ENCODE results near the gene ELL. TPM values are rescaled to one million over a fixed set of nuclear protein-coding genes. Genes with fewer than 3 reads are reported as not detected.

ELL gene
- total RNA-seq, 1 donor from 2014 or later = 11.0 TPM

DNA sequence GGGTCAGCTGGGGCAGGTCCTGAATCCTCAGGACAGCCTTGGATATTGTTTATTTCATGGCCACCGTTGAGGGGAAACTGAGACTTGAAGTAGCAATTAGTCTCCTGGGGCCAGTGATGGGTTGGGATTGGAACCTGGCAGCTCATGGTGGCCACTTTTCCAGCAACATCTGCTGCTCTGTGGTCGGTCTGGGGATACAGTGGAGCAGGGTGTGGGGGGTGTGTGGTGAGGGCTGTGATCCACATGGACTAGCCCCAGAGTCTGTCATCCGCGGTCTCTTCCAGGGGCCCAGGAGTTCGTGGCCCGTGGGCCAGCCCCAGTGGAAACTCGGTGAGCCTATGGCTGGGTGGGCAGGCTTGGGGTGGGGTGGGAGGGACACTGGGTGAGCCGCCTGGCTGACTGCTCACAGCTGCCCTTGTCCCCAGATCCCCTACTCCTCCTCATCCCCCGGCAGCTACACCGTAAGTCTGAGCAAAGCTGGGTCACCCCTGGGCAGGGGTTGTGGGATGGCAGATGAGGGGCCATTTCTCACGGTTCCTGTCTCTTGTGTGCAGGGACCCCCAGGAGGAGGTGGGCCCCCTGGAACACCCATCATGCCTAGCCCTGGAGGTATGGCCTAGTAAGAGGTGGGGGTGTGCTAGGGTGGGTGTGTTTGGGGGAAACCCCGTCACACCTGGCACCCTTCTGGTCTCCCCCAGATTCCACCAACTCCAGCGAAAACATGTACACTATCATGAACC, 89.4 kb downstream of the ELL start:
- H3K27ac Mint-ChIP-seq (ENCODE audit: unreplicated experiment) = no peak overlapping the region
- no peaks in the 10 kb centered on the region for H3K9me3 Mint-ChIP-seq (ENCODE audit: unreplicated experiment)
- H3K27me3 Mint-ChIP-seq (ENCODE audit: unreplicated experiment) = peaks cover 20% of the 10 kb centered on the region
- H3K36me3 Mint-ChIP-seq (ENCODE audit: low read depth, unreplicated experiment) = no peaks in the 10 kb centered on the region
- no peak overlapping the region for H3K4me3 Mint-ChIP-seq (ENCODE audit: unreplicated experiment)
- TF ChIP-seq, protein P1, sequence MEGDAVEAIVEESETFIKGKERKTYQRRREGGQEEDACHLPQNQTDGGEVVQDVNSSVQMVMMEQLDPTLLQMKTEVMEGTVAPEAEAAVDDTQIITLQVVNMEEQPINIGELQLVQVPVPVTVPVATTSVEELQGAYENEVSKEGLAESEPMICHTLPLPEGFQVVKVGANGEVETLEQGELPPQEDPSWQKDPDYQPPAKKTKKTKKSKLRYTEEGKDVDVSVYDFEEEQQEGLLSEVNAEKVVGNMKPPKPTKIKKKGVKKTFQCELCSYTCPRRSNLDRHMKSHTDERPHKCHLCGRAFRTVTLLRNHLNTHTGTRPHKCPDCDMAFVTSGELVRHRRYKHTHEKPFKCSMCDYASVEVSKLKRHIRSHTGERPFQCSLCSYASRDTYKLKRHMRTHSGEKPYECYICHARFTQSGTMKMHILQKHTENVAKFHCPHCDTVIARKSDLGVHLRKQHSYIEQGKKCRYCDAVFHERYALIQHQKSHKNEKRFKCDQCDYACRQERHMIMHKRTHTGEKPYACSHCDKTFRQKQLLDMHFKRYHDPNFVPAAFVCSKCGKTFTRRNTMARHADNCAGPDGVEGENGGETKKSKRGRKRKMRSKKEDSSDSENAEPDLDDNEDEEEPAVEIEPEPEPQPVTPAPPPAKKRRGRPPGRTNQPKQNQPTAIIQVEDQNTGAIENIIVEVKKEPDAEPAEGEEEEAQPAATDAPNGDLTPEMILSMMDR (IDR thresholded peaks at IDR 0.05; ENCODE audit: unreplicated experiment) = no peak
- DNase-seq (ENCODE audit: low spot score) = no peak
- H3K4me1 Mint-ChIP-seq (ENCODE audit: unreplicated experiment) = peaks cover 3% of the 10 kb centered on the region

DNA sequence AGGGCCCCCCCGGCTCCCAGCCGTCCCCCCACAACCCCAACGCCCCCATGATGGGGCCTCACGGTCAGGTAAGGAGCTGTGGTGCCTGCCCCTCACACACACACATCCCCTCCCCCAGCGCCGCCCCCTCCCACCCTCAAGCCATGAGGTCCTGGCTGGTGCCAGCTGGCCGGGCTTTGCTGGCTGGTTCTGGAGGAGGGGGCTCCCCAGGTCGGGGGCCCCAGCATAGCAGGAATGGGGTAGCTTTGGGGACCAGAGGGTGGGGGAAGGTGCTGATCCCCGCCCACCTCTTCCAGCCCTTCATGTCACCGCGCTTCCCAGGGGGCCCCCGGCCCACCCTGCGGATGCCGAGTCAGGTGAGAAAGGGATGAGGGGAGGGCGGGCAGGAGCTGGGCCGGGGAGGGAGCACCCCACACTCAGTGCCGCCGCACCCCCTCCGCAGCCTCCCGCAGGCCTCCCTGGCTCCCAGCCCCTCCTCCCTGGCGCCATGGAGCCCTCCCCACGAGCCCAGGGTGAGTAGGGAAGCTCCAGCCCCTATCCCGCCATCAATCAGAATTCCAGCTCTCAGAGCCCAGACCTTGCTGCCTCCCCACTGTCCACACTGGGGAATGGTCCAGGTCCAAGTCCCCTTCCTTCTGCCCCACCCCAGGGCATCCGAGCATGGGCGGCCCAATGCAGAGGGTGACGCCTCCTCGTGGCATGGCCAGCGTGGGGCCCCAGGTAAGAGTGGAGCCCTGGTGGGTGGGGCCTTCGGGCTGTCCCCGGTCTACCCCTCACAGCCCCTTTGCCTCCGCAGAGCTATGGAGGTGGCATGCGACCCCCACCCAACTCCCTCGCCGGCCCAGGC, 90.3 kb downstream of the ELL start:
- peaks cover 20% of the 10 kb centered on the region for H3K27me3 Mint-ChIP-seq (ENCODE audit: unreplicated experiment)
- H3K4me3 Mint-ChIP-seq (ENCODE audit: unreplicated experiment) = no peak overlapping the region
- H3K9me3 Mint-ChIP-seq (ENCODE audit: unreplicated experiment) = no peaks in the 10 kb centered on the region
- H3K4me1 Mint-ChIP-seq (ENCODE audit: unreplicated experiment) = peaks cover 3% of the 10 kb centered on the region
- no peak for DNase-seq (ENCODE audit: low spot score)
- H3K36me3 Mint-ChIP-seq (ENCODE audit: low read depth, unreplicated experiment) = no peaks in the 10 kb centered on the region
- no peak overlapping the region for H3K27ac Mint-ChIP-seq (ENCODE audit: unreplicated experiment)
- TF ChIP-seq, protein P1 (IDR thresholded peaks at IDR 0.05; ENCODE audit: unreplicated experiment) = no peak

DNA sequence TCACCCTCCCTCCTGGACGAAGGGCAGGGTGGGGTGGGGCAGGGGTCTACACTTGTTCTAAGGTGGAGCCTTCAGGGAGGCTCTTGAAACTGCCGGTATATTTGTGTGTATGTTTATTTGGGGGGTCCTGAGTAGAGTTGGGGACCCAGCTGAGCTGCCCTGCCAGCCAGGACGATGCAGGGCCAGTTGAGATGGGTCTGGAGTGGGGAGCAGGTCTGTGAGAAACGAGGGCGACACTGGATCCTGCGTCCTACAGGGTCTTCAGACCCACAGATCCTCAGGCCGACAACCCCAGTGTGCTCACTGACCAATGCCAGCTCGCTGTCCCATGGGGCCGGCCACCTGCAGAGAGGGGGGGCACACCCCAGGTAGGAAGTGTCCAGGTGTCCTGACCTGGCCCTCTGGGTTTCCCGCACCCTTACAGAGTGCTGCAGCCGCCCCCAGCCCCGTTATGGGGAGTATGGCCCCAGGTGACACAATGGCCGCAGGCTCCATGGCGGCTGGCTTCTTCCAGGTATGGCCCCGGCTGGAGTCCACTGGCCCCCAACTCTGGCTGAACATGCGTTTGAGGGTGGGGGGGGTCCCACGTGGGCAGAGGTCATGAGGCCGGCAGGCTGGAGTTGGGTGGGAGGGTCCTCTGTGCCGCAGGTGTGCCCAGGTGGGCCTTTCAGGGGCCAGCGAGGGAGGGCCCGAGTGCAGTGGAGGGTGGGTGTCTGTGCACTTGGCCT, 91.3 kb downstream of the ELL start:
- no peak for DNase-seq (ENCODE audit: low spot score)
- Mint-ChIP-seq H3K4me1 (ENCODE audit: unreplicated experiment) (no peaks in the 10 kb centered on the region), H3K9me3 (ENCODE audit: unreplicated experiment) (no peaks in the 10 kb centered on the region), H3K27me3 (ENCODE audit: unreplicated experiment) (peaks cover 15% of the 10 kb centered on the region), H3K36me3 (ENCODE audit: low read depth, unreplicated experiment) (no peaks in the 10 kb centered on the region), H3K27ac (ENCODE audit: unreplicated experiment) (peak overlapping the region; percentile 81), H3K4me3 (ENCODE audit: unreplicated experiment) (no peak overlapping the region)
- TF ChIP-seq, protein P1 (IDR thresholded peaks at IDR 0.05; ENCODE audit: unreplicated experiment) = no peak

DNA sequence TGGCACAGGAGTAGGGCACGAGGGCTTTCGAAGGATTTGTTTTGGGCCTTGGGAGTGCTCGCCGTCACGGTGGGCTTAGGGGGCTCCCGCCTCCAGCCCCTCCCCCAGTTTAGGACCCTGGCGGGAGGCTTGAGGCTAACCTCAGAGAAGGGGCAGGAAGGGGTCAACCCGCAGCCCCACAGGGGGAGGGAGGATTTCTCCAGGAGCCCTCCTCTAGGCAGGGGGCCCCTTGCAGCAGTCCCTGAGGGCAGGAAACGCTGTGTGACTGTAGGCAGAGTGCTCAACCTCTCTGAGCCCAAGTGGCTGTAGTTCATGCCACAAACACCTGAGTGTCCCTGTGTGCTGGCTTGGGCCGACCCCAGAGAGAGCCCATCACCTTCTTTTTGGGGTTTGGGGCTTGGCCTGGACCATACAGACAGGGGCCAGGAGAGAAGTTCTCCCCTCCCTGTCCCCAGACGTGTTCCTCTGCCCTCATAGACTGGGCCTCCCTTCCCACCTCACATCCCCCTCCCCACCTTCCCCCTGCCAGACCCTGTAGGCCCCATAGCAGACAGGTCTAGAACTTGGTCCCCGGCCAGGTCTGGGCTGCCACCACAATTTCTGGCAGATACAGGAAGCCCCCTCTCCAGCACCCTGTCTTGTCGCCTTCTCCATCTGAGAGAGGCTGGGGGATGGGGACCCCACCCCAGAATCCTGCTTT, 92.0 kb downstream of the ELL start:
- H3K4me1 Mint-ChIP-seq (ENCODE audit: unreplicated experiment) = no peaks in the 10 kb centered on the region
- H3K27me3 Mint-ChIP-seq (ENCODE audit: unreplicated experiment) = peaks cover 15% of the 10 kb centered on the region
- no peak for DNase-seq (ENCODE audit: low spot score)
- TF ChIP-seq, protein P1 (IDR thresholded peaks at IDR 0.05; ENCODE audit: unreplicated experiment) = no peak
- no peaks in the 10 kb centered on the region for H3K9me3 Mint-ChIP-seq (ENCODE audit: unreplicated experiment)
- no peaks in the 10 kb centered on the region for H3K36me3 Mint-ChIP-seq (ENCODE audit: low read depth, unreplicated experiment)
- no peak overlapping the region for H3K27ac Mint-ChIP-seq (ENCODE audit: unreplicated experiment)
- no peak overlapping the region for H3K4me3 Mint-ChIP-seq (ENCODE audit: unreplicated experiment)
